Activated CD4-positive, CD25-positive, alpha-beta regulatory T cell treated with anti-CD3 and anti-CD28 coated beads, Interleukin-2, amount 50 U/mL, for 24 hours (primary cell): Measurements from ENCODE around the gene HAUS2.
"Not testable (repeated sequence)": the region's sequence is repeated elsewhere in the genome, so short reads cannot be mapped to it uniquely, and the experiment has no call there.

Experiments used
- ATAC-seq, 2 donors: fragments of 150-1000 bp; cut with Tn5 transposase; one replicate each; pipeline ENCODE4 v1.10.0; 2021; ENCODE audit warnings: mild to moderate bottlenecking in 1 of 2, moderate library complexity in 1 of 2

The HAUS2 gene

GRCh38 chr15:42576040-42576594, 27.5 kb downstream of the HAUS2 start:
- ATAC-seq: no peak

- ATAC-seq: no peak
These were observed 28.1 kb downstream of the HAUS2 start for GRCh38 chr15:42576776-42577175.

- no peak for ATAC-seq
These were observed 28.9 kb downstream of the HAUS2 start for GRCh38 chr15:42577514-42578031.

GRCh38 chr15:42578984-42579537, 30.4 kb downstream of the HAUS2 start:
- no peak for ATAC-seq

DNA sequence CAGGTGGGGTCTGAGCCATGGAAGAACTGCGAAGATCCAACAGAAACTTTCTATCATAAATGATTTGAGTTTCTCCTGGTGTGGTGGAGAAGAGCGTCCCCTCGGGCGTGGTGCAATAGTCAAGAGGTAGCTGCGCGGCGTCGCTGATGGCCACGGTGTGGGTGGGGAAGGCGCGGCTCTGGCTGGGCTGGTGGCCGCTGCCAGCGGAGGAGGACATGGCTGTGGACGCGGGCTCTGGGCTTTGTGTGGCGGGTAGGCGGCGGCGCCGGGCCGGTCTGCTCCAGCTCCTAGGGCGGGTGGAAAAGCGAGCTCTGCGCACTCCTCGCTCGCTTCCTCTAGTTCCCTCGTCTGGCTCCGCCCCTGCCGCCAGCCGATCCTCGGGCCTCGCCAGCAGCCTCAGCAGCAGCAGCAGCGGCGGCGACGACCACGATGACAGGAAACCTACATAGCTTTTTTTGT, 32.7 kb downstream of the HAUS2 start:
- ATAC-seq: peak; percentile 95 to 97

DNA sequence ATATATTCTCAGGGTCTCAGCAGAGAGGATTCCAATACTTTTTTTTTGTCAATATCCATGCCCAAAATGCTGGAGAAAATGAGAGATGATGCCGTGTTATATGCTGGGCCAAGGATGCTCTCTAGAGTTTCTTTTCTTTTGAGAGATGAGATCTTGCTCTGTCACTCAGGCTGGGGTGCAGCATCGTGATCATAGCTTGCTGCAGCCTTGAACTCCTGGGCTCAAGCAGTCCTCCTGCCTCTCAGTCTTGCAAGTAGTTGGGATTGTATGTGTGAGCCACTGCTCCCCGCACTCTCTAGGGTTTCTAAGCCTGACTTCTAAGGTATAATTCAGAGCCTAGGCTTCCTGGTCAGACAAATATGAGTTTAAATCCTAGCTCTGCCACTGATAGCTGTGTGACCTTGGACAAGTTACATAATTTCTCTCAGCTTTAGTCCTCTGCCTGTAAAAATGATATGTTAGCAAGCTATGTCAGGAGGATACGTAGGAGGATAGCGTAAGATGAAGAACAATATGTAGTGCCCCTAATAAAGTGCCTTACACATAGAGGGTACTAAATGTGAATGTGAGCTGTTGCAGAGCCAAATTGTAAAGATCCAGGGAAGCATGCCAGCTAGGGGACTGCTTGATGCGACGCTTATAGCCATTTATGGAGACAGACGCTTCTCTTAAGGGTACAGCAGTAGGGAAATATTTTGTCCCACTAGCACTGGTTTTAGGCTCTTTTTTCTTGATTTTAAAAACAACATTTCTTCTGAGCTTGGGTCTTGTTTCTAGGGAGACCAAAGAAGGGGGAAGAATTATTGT, 34.1 kb downstream of the HAUS2 start:
- no peak for ATAC-seq

- no peak for ATAC-seq
These were observed 35.6 kb downstream of the HAUS2 start for GRCh38 chr15:42584031-42584765.

DNA sequence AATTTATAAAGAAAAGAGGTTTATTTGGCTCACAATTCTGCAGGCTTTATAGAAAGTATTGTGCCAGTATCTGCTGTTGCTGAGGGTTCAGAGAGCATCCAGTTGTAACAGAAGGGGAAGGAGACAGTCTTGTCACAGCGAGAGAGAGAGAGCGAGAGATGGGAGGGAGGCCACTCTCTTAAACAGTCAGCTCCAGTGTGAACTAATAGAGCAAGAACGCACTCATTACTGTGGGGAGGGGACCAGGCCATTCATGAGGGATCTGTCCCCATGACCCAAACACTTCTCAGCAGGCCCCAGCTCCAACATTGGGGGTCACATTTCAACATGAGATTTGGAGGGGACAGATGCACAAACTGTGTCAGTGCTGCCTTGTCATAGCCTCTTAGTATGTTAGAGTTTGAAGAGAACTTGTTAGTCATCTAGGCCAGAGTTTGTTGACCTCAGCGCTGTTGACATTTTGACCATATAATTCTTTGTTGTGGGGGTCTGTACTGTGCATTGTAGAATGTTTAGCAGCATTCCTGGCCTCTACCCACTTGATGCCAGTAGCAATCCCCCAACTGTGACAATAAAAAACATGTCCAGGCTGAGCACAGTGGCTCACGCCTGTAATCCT, 42.1 kb downstream of the HAUS2 start:
- no peak for ATAC-seq

- ATAC-seq: no peak
These were observed 42.7 kb downstream of the HAUS2 start for GRCh38 chr15:42591238-42591934.

GRCh38 chr15:42592716-42593115, 44.1 kb downstream of the HAUS2 start:
- no peak for ATAC-seq

DNA sequence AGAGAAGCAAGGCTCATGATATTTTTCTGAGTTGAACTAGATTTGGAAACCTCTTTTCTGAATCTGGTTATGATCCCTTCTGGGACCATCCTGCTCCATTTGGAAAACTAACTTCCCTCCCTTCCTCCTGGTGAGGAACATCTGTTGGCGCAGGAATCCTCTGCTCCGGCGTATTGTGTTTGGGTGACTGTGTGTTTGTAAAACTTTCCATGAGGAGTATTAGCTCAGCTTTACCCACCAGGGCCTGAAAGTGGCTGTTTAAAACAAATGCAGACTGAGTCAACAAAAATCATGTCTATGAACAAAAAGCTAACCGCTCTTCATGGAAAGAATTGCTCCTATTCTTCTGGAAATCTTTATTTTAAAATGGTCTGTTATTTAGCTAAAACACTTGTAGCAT, 44.5 kb downstream of the HAUS2 start:
- no peak for ATAC-seq

- ATAC-seq: no peak
These were observed 45.5 kb downstream of the HAUS2 start for GRCh38 chr15:42594095-42594494.

- ATAC-seq: no peak
These were observed 47.1 kb downstream of the HAUS2 start for GRCh38 chr15:42595626-42596240.

GRCh38 chr15:42601316-42601715, 52.7 kb downstream of the HAUS2 start:
- ATAC-seq: not testable (repeated sequence)

- no peak for ATAC-seq
These were observed 53.9 kb downstream of the HAUS2 start for GRCh38 chr15:42602501-42602900.

DNA sequence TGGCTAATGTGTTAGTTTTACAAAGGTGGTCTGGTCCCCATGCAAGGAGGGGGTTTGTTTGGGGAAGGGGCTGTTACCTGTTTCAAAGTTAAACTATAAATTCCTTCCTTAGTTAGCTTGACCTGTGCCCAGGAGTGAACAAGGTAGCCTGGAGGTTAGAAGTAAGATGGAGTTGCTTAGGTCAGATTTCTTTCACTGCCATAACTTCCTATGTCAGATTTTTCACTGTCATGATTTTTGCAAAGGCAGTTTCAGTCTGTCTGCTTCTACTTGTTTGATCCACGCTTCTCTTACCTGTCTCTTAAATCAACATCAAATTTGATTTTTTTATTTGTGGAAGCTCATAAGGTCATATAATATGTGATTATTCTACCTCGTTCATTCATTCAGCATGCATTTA, 55.3 kb downstream of the HAUS2 start:
- ATAC-seq: no peak

- no peak for ATAC-seq
These were observed 56.5 kb downstream of the HAUS2 start for GRCh38 chr15:42604894-42605744.

- no peak for ATAC-seq
These were observed 57.2 kb downstream of the HAUS2 start for GRCh38 chr15:42605796-42606195.

- peak; percentile 41 to 74 for ATAC-seq
These were observed 59.5 kb downstream of the HAUS2 start for GRCh38 chr15:42608110-42608531.

DNA sequence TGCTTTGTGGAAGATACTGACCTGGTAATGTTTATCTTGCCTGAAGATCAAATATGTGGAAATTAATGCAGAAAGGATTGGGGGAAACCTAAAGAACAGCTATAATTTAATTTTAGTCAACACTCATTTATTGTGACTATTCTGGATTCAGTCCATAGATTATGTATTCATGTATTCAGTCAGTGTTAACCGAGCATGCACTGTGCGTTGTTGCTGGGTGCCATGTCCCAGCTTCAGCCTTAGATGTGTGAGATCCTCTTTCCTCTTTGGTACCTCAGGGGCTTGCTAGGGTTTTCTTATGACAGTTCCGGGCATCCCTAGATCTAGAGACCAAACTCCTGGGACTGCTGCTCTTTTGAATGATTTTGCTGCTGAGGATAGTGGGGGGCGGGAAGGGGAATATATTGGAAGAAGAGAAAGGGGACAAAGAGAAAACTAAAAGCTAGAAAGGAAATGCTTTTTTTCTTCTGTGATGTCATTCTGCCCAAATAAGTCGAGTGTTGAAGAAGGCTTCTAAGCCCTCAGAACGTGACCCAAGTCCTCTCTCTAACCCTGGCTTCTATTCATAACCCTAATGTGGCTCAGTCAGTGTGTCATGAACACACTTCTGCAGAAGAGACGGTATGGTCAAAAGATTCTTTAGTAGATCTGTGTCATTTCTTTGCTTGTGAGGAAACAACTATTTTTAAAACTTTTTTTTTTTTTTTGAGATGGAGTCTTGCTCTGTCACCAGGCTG, 60.3 kb downstream of the HAUS2 start:
- ATAC-seq: peak; percentile 37 to 60
